ENCODE results near the gene MAPK11. TPM values are rescaled to one million over a fixed set of nuclear protein-coding genes. Genes with fewer than 3 reads are reported as not detected.

The MAPK11 gene
- 12.6 and 14.4 TPM in 2 replicates for total RNA-seq

GRCh38 chr22:50269970-50270665, at the start of gene MAPK11:
TSS of gene MAPK11 (minus strand) at chr22:50270380. CDS start at chr22:50270292, 88 bp downstream.

GRCh38 chr22:50306753-50307749, 36.9 kb upstream of the MAPK11 start, which contains the start of gene PLXNB2:
TSS of gene PLXNB2 (minus strand) at chr22:50307646. CDS start at chr22:50290584, 17,062 bp downstream.

GRCh38 chr22:50261615-50262459, 8.3 kb downstream of the MAPK11 start, which contains the start of gene MAPK12:
TSS of gene MAPK12 (minus strand) at chr22:50261683. CDS start at chr22:50261509, 174 bp downstream.

GRCh38 chr22:50250555-50251476, 19.4 kb downstream of the MAPK11 start, which contains the start of gene HDAC10:
TSS of gene HDAC10 (minus strand) at chr22:50251265. CDS start at chr22:50251032, 233 bp downstream.

GRCh38 chr22:50244420-50245213, 25.6 kb downstream of the MAPK11 start, which contains the start of gene TUBGCP6:
TSS of gene TUBGCP6 (minus strand) at chr22:50245023. CDS start at chr22:50244459, 564 bp downstream.

Other genes starting within 250 kb of the MAPK11 start
- not detected in 2 replicates for gene TTLL8, start 212.1 kb downstream of the MAPK11 start, total RNA-seq
- 1.1 and 1.6 TPM in 2 replicates for gene MLC1, start 185.0 kb downstream of the MAPK11 start, total RNA-seq
- 2.1 and 3.6 TPM in 2 replicates for gene MOV10L1, start 180.4 kb downstream of the MAPK11 start, total RNA-seq
- 0.65 and 1.1 TPM in 2 replicates for gene PANX2, start 99.6 kb downstream of the MAPK11 start, total RNA-seq
- gene TRABD, start 84.5 kb downstream of the MAPK11 start, total RNA-seq = 23.5 and 27.1 TPM in 2 replicates
- 18.3 and 19.5 TPM in 2 replicates for gene SELENOO, start 69.4 kb downstream of the MAPK11 start, total RNA-seq
- 25.6 and 27.3 TPM in 2 replicates for gene TUBGCP6, start 25.4 kb downstream of the MAPK11 start, total RNA-seq
- gene HDAC10, start 19.1 kb downstream of the MAPK11 start, total RNA-seq = 19.0 and 19.1 TPM in 2 replicates
- 37.4 and 43.9 TPM in 2 replicates for gene MAPK12, start 8.7 kb downstream of the MAPK11 start, total RNA-seq
- gene PLXNB2, start 37.3 kb upstream of the MAPK11 start, total RNA-seq = 84.8 and 155 TPM in 2 replicates
- 0.81 and 4.5 TPM in 2 replicates for gene DENND6B, start 56.6 kb upstream of the MAPK11 start, total RNA-seq
- gene PPP6R2, start 72.9 kb upstream of the MAPK11 start, total RNA-seq = 47.3 and 51.6 TPM in 2 replicates
- 48.1 and 49.5 TPM in 2 replicates for gene SBF1, start 204.7 kb upstream of the MAPK11 start, total RNA-seq
- 10.2 and 10.8 TPM in 2 replicates for gene ADM2, start 211.2 kb upstream of the MAPK11 start, total RNA-seq
- gene MIOX, start 216.5 kb upstream of the MAPK11 start, total RNA-seq = not detected in 2 replicates
- 92.3 and 98.9 TPM in 2 replicates for gene LMF2, start 237.3 kb upstream of the MAPK11 start, total RNA-seq
- gene NCAPH2, start 237.8 kb upstream of the MAPK11 start, total RNA-seq = 20.0 and 24.9 TPM in 2 replicates

Measured in cardiac atrium fibroblast (primary cell).